GM18909 (cell line): ENCODE data around the gene CLASP2.

Experiments used
- ATAC-seq: cut with Tn5 transposase; IDR thresholded peaks from one replicate; pipeline ENCODE4 v1.9.1; 2021; ENCODE audit warnings: mild to moderate bottlenecking; ENCODE audit not compliant: unreplicated experiment, poor library complexity

CLASP2 gene

GRCh38 chr3:33644582-33644981, 73.5 kb downstream of the CLASP2 start:
- ATAC-seq: no peak

- no peak for ATAC-seq
Observed at GRCh38 chr3:33642806-33643205, 75.2 kb downstream of the CLASP2 start.

GRCh38 chr3:33639889-33640288, 78.2 kb downstream of the CLASP2 start:
- ATAC-seq: no peak

- ATAC-seq: no peak
Observed at GRCh38 chr3:33637482-33637881, 80.6 kb downstream of the CLASP2 start.

GRCh38 chr3:33636125-33636850, 81.8 kb downstream of the CLASP2 start:
- no peak for ATAC-seq

GRCh38 chr3:33634262-33634661, 83.8 kb downstream of the CLASP2 start:
- no peak for ATAC-seq

- ATAC-seq: no peak
Observed at GRCh38 chr3:33629219-33629618, 88.8 kb downstream of the CLASP2 start.

GRCh38 chr3:33624756-33625155, 93.3 kb downstream of the CLASP2 start:
- ATAC-seq: no peak

GRCh38 chr3:33613041-33613440, 105.0 kb downstream of the CLASP2 start:
- ATAC-seq: no peak

- ATAC-seq: no peak
Observed at GRCh38 chr3:33612607-33613006, 105.4 kb downstream of the CLASP2 start.

GRCh38 chr3:33602829-33603228, 115.2 kb downstream of the CLASP2 start:
- ATAC-seq: no peak

- ATAC-seq: no peak
Observed at GRCh38 chr3:33597257-33597689, 120.8 kb downstream of the CLASP2 start.

GRCh38 chr3:33592999-33593398, 125.1 kb downstream of the CLASP2 start:
- ATAC-seq: no peak

- ATAC-seq: no peak
Observed at GRCh38 chr3:33590541-33590940, 127.5 kb downstream of the CLASP2 start.

GRCh38 chr3:33586402-33586801, 131.7 kb downstream of the CLASP2 start:
- ATAC-seq: no peak

GRCh38 chr3:33582234-33582633, 135.8 kb downstream of the CLASP2 start:
- ATAC-seq: no peak

GRCh38 chr3:33581666-33582065, 136.4 kb downstream of the CLASP2 start:
- ATAC-seq: no peak

GRCh38 chr3:33579840-33580239, 138.2 kb downstream of the CLASP2 start:
- no peak for ATAC-seq

- no peak for ATAC-seq
Observed at GRCh38 chr3:33579178-33579510, 138.9 kb downstream of the CLASP2 start.

GRCh38 chr3:33578325-33579177, 139.5 kb downstream of the CLASP2 start:
- ATAC-seq: no peak

GRCh38 chr3:33577588-33577987, 140.5 kb downstream of the CLASP2 start:
- no peak for ATAC-seq

GRCh38 chr3:33577173-33577572, 140.9 kb downstream of the CLASP2 start:
- no peak for ATAC-seq
